ENCODE data around the gene CDKL1. TPM values are rescaled to one million over a fixed set of nuclear protein-coding genes. Genes with fewer than 3 reads are reported as not detected.
"Not testable (repeated sequence)": the region's sequence is repeated elsewhere in the genome, so short reads cannot be mapped to it uniquely, and the experiment has no call there.

The CDKL1 gene
- total RNA-seq, 1 donor from 2014 or later = 5.5 TPM

- DNase-seq = no peak
These were observed 9.1 kb downstream of the CDKL1 start for GRCh38 chr14:50387548-50387947.

GRCh38 chr14:50383618-50384225 lies 13.0 kb downstream of the CDKL1 start:
- peak; percentile 25 for DNase-seq

GRCh38 chr14:50381823-50382287 lies 14.8 kb downstream of the CDKL1 start:
- DNase-seq = no peak

- no peak for DNase-seq
These were observed 15.7 kb downstream of the CDKL1 start for GRCh38 chr14:50381008-50381407.

- DNase-seq = no peak
These were observed 16.2 kb downstream of the CDKL1 start for GRCh38 chr14:50380455-50380854.

- no peak for DNase-seq
These were observed 17.1 kb downstream of the CDKL1 start for GRCh38 chr14:50379563-50379962.

GRCh38 chr14:50377550-50378085 lies 19.1 kb downstream of the CDKL1 start:
- DNase-seq = no peak

- DNase-seq = no peak
These were observed 20.9 kb downstream of the CDKL1 start for GRCh38 chr14:50375760-50376159.

GRCh38 chr14:50373959-50374358 lies 22.7 kb downstream of the CDKL1 start:
- no peak for DNase-seq

GRCh38 chr14:50371546-50371945 lies 25.1 kb downstream of the CDKL1 start:
- no peak for DNase-seq

GRCh38 chr14:50366589-50366988 lies 30.1 kb downstream of the CDKL1 start:
- DNase-seq = no peak

- DNase-seq = no peak
These were observed 30.6 kb downstream of the CDKL1 start for GRCh38 chr14:50366115-50366514.

GRCh38 chr14:50365572-50365971 lies 31.1 kb downstream of the CDKL1 start:
- DNase-seq = not testable (repeated sequence)

GRCh38 chr14:50364792-50365191 lies 31.9 kb downstream of the CDKL1 start:
- DNase-seq = no peak

GRCh38 chr14:50363714-50364111 lies 33.0 kb downstream of the CDKL1 start:
- no peak for DNase-seq

- no peak for DNase-seq
These were observed 33.6 kb downstream of the CDKL1 start for GRCh38 chr14:50362764-50363713.

- not testable (repeated sequence) for DNase-seq
These were observed 34.9 kb downstream of the CDKL1 start for GRCh38 chr14:50361473-50362403.

GRCh38 chr14:50360851-50361250 lies 35.8 kb downstream of the CDKL1 start:
- DNase-seq = no peak

GRCh38 chr14:50360093-50360492 lies 36.6 kb downstream of the CDKL1 start:
- DNase-seq = no peak

- DNase-seq = no peak
These were observed 37.0 kb downstream of the CDKL1 start for GRCh38 chr14:50359631-50360030.

GRCh38 chr14:50357753-50358395 lies 38.8 kb downstream of the CDKL1 start:
- no peak for DNase-seq

- DNase-seq = no peak
These were observed 39.6 kb downstream of the CDKL1 start for GRCh38 chr14:50357124-50357523.
